IMR-90 (cell line): ENCODE data around the gene CAPN5. TPM values are rescaled to one million over a fixed set of nuclear protein-coding genes. Genes with fewer than 3 reads are reported as not detected.
"Not testable (repeated sequence)": the region's sequence is repeated elsewhere in the genome, so short reads cannot be mapped to it uniquely, and the experiment has no call there.

Experiments used
- ATAC-seq: fragments of 200-7000 bp; cut with Tn5 transposase; 2 replicates; pipeline ENCODE4 v1.9.1; 2020; ENCODE audit warnings: low read depth, mild to moderate bottlenecking, moderate library complexity
- BruUV-seq: library from RNA; stranded (reverse); fragments of 400-500 nt; replicated peaks from 2 replicates; lab custom pipeline; 2021; lab: Mats Ljungman, UMichigan
- CTCF ChIA-PET: fragments of 300-600 bp; formaldehyde crosslinking; extraction: SDS; loops from one replicate; lab custom pipeline; 2021; ENCODE audit warnings: antibody characterized with exemption; lab: Yijun Ruan, JAX
- POLR2A ChIA-PET: fragments of 300-600 bp; sonication (Branson Sonifier 250); formaldehyde crosslinking; loops from one replicate; lab custom pipeline; 2022; ENCODE audit warnings: antibody characterized with exemption; ENCODE audit not compliant: unreplicated experiment; lab: Charles Lee
- DNase-seq: peaks from one replicate; pipeline ENCODE4 v3.0.0; 2013
- H2AFZ ChIP-seq: replicated peaks from 2 replicates; pipeline ENCODE3; 2013; ENCODE audit warnings: low read length, mild to moderate bottlenecking; ENCODE audit not compliant: poor library complexity
- H2AK5ac ChIP-seq: 2 replicates; pipeline ENCODE4 v1.6.1; 2013; ENCODE audit warnings: low read depth, low read length, inconsistent platforms
- H2AK9ac ChIP-seq: replicated peaks from 2 replicates; pipeline ENCODE3; 2013; ENCODE audit warnings: mild to moderate bottlenecking, low read depth, low read length, moderate library complexity; ENCODE audit not compliant: poor library complexity
- H2BK120ac ChIP-seq: 2 replicates; pipeline ENCODE4 v1.6.1; 2013; ENCODE audit warnings: low read depth, low read length, inconsistent platforms
- H2BK15ac ChIP-seq: 3 replicates; pipeline ENCODE4 v1.6.1; 2013; ENCODE audit warnings: low read depth, low read length, inconsistent platforms
- H2BK20ac ChIP-seq: 2 replicates; pipeline ENCODE4 v1.6.1; 2013; ENCODE audit warnings: low read depth, mild to moderate bottlenecking, inconsistent platforms, low read length, moderate library complexity
- H2BK5ac ChIP-seq: 2 replicates; pipeline ENCODE4 v1.6.1; 2013; ENCODE audit warnings: mild to moderate bottlenecking, low read depth, low read length, inconsistent platforms; ENCODE audit not compliant: poor library complexity, severe bottlenecking
- H3K14ac ChIP-seq: replicated peaks from 2 replicates; pipeline ENCODE4 v1.6.1; 2013; ENCODE audit warnings: low read depth, low read length, inconsistent platforms
- H3K18ac ChIP-seq: 2 replicates; pipeline ENCODE4 v1.6.1; 2013; ENCODE audit warnings: low read depth, low read length, control low read depth
- H3K23ac ChIP-seq: 2 replicates; pipeline ENCODE4 v1.6.1; 2013; ENCODE audit warnings: low read depth, low read length, inconsistent platforms
- H3K27ac ChIP-seq: 2 replicates; pipeline ENCODE4 v1.5.1; 2013; ENCODE audit warnings: mild to moderate bottlenecking, control low read depth, low read length; ENCODE audit not compliant: insufficient read depth
- H3K27me3 ChIP-seq: 2 replicates; pipeline ENCODE4 v1.6.1; 2013; ENCODE audit warnings: low read length; ENCODE audit not compliant: control insufficient read depth, insufficient read depth
- H3K36me3 ChIP-seq: 2 replicates; pipeline ENCODE4 v1.6.1; 2013; ENCODE audit warnings: low read length, mixed read lengths; ENCODE audit not compliant: control insufficient read depth, insufficient read depth
- H3K4ac ChIP-seq: 2 replicates; pipeline ENCODE4 v1.6.1; 2013; ENCODE audit warnings: low read depth, low read length, inconsistent platforms
- H3K4me1 ChIP-seq: 2 replicates; pipeline ENCODE4 v1.6.1; 2013; ENCODE audit warnings: low read length, mixed read lengths; ENCODE audit not compliant: control insufficient read depth, insufficient read depth
- H3K4me2 ChIP-seq: 2 replicates; pipeline ENCODE4 v1.6.1; 2013; ENCODE audit warnings: low read depth, mild to moderate bottlenecking, control low read depth, low read length, moderate library complexity
- H3K4me3 ChIP-seq: 2 replicates; pipeline ENCODE4 v1.5.1; 2013; ENCODE audit warnings: low read depth, mild to moderate bottlenecking, control low read depth, low read length, moderate library complexity; ENCODE audit not compliant: insufficient read depth
- H3K56ac ChIP-seq: 2 replicates; pipeline ENCODE4 v1.6.1; 2013; ENCODE audit warnings: low read length, inconsistent platforms; ENCODE audit not compliant: insufficient read depth; ENCODE audit errors: extremely low read depth
- H3K79me1 ChIP-seq, 2 experiments: 2 replicates each; pipeline ENCODE4 v1.6.1; 2013; ENCODE audit warnings: low read length in 2 of 2, inconsistent platforms in 1 of 2, low read depth in 1 of 2
- H3K9ac ChIP-seq: 2 replicates; pipeline ENCODE4 v1.6.1; 2013; ENCODE audit warnings: low read depth, low read length, control low read depth
- H3K9me1 ChIP-seq: 2 replicates; pipeline ENCODE4 v1.6.1; 2013; ENCODE audit warnings: low read length, inconsistent platforms; ENCODE audit not compliant: insufficient read depth
- H3K9me3 ChIP-seq: 2 replicates; pipeline ENCODE4 v1.6.1; 2013; ENCODE audit warnings: low read length; ENCODE audit not compliant: control insufficient read depth, insufficient read depth
- H4K20me1 ChIP-seq: 2 replicates; pipeline ENCODE4 v1.6.1; 2013; ENCODE audit warnings: low read length, inconsistent platforms; ENCODE audit not compliant: insufficient read depth
- H4K5ac ChIP-seq: 2 replicates; pipeline ENCODE4 v1.6.1; 2013; ENCODE audit warnings: mild to moderate bottlenecking, low read depth, low read length, control low read depth
- H4K8ac ChIP-seq, 2 experiments: 2 replicates each; pipeline ENCODE4 v1.6.1; 2013; ENCODE audit warnings: low read depth in 2 of 2, low read length in 2 of 2, control low read depth in 1 of 2, inconsistent platforms in 1 of 2
- H4K91ac ChIP-seq: 2 replicates; pipeline ENCODE4 v1.6.1; 2013; ENCODE audit warnings: low read depth, low read length, inconsistent platforms; ENCODE audit not compliant: insufficient read depth
- WGBS, 2 experiments: methylation state at CpG; one replicate each; pipeline versions ENCODE4 v1.1.5 to v1.1.7; 2013; ENCODE audit warnings: missing lambda C conversion rate in 2 of 2; ENCODE audit not compliant: insufficient read length in 1 of 2; ENCODE audit errors: extremely low coverage in 2 of 2; 5-methylcytosine and 5-hydroxymethylcytosine counted together
- dilution Hi-C: fragments of 300-500 bp; cut with HindIII; formaldehyde crosslinking; loops from one replicate; pipeline ENCODE4 v1.14.3; 2018; ENCODE audit warnings: low sequenced_read_pairs; ENCODE audit not compliant: unreplicated experiment
- in situ Hi-C: fragments of 300-500 bp; cut with MboI; formaldehyde crosslinking; loops from 3 replicates; pipeline ENCODE4 v1.14.3; 2019; ENCODE audit warnings: low sequenced_read_pairs, inconsistent platforms, mixed read lengths
- intact Hi-C: fragments of 100-400 bp; cut with micrococcal nuclease; formaldehyde crosslinking; loops from 2 replicates; pipeline ENCODE4 v1.10.0; 2022
- polyA plus RNA-seq, 3 experiments: library from polyadenylated mRNA; depleted of rRNA; stranded (reverse); fragments of >200 nt; gene quantifications; 2 replicates each; pipeline ENCODE4 v1.2.3, GENCODE V29; 2012; ENCODE audit warnings: low replicate concordance in 1 of 3
- total RNA-seq: library from RNA; depleted of rRNA; stranded (reverse); fragments of >200 nt; gene quantifications from 2 replicates; pipeline ENCODE4 v1.2.3, GENCODE V29; 2012

The CAPN5 gene
- total and polyA plus RNA-seq, 2 of the 4 experiments (the other 2 are of a cell fraction), result 8.1 to 24.0 TPM

- H2AK5ac ChIP-seq, in situ Hi-C loops, H3K9ac ChIP-seq, H3K9me3 ChIP-seq, intact Hi-C loops, H3K4ac ChIP-seq, H3K56ac ChIP-seq, H2AFZ ChIP-seq, H3K9me1 ChIP-seq, H2AK9ac ChIP-seq, H2BK15ac ChIP-seq, H3K27ac ChIP-seq, H4K5ac ChIP-seq, H2BK120ac ChIP-seq, H3K36me3 ChIP-seq, H3K14ac ChIP-seq, dilution Hi-C loops, H3K18ac ChIP-seq, H3K4me2 ChIP-seq, H4K20me1 ChIP-seq, H3K23ac ChIP-seq, H4K8ac ChIP-seq, H2BK20ac ChIP-seq, ATAC-seq, H3K4me1 ChIP-seq, BruUV-seq, H3K4me3 ChIP-seq, DNase-seq, POLR2A ChIA-PET, H2BK5ac ChIP-seq, H3K27me3 ChIP-seq, H4K91ac ChIP-seq, H3K79me1 ChIP-seq: not testable (repeated sequence)
- CTCF ChIA-PET, result interaction anchor here (0.7 kb wide), 1 partner anchor 400 kb away, joined by 5 read pairs; no protein-coding TSS in a partner anchor
- WGBS, 2 experiments, result no CpG with 5 or more reads among the region's 4 CpGs
Observed at GRCh38 chr11:77097180-77097579, 30.4 kb downstream of the CAPN5 start.
